CD4-positive, alpha-beta T cell treated with Interleukin-17A for 1 hour (primary cell): ENCODE data around the gene SLCO1C1.
"Not testable (repeated sequence)": the region's sequence is repeated elsewhere in the genome, so short reads cannot be mapped to it uniquely, and the experiment has no call there.

Source experiments
- DNase-seq: peaks from one replicate; pipeline ENCODE4 v3.0.0-alpha.2; 2020

Gene SLCO1C1

GRCh38 chr12:20695232-20695631 is at the start of gene SLCO1C1:
Gene SLCO1C1 (plus strand): TSS chr12:20695332. CDS start chr12:20699577, 4,245 bp downstream.
- DNase-seq = no peak

DNA sequence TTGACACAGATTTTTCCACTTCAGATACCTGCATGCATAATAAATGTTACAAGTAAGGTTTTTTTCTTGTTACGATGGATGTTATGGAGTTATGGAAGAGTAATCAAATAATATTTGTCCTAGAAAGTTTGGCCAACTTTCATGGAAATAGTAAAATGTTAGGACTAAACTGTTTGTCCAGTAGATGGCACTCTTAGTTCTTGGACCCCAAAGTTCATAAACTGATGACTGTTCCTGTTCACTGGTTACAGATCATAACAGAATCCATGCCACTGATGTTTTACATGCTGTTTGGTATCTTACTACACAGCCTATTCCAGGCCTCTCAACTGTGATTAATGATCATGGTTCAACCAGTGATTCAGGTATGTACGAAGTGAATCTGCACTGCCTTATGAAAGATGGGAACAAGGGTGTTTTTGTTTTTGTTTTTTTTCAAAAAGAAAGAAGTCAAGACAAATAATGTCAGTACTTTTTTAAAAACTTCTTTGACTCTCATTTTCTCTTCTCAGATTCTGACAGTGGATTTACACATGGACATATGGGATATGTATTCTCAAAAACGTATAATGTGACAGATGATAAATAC is 48.8 kb upstream of the SLCO1C1 start:
- no peak for DNase-seq

DNA sequence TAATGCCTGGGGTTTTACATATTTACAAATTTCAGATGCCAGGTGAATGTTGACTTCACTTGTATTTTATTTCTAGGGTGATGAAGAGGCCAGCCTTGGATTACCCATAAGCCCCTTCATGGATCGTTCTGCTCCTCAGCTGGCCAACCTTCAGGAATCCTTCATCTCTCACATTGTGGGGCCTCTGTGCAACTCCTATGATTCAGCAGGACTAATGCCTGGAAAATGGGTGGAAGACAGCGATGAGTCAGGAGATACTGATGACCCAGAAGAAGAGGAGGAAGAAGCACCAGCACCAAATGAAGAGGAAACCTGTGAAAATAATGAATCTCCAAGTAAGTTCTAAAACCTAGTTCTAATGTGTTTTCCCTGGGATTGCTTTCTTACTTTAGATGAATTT is 41.3 kb upstream of the SLCO1C1 start:
- DNase-seq = no peak

GRCh38 chr12:20656600-20656999 is 38.5 kb upstream of the SLCO1C1 start:
- no peak for DNase-seq

DNA sequence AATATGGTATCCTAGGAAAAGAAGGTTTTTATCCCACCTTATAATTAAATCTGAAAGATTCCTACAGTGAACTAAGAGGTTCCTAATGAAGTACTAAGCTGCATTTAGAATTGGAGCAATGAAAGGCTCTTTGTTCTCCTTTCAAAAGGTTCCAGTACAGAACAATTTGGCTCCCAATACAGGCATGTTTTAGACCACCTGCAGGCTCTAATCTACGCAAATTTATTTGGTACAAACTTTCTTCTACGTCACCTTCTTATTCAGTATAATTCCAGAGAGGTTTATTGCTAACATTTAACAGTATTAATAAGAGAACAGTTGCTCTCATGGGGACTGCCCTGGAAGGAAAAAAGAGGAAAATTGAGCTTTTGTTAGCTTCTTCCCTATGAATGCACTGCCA is 37.6 kb upstream of the SLCO1C1 start:
- DNase-seq = no peak

- no peak for DNase-seq
Observed at GRCh38 chr12:20681334-20681733, 13.8 kb upstream of the SLCO1C1 start.

DNA sequence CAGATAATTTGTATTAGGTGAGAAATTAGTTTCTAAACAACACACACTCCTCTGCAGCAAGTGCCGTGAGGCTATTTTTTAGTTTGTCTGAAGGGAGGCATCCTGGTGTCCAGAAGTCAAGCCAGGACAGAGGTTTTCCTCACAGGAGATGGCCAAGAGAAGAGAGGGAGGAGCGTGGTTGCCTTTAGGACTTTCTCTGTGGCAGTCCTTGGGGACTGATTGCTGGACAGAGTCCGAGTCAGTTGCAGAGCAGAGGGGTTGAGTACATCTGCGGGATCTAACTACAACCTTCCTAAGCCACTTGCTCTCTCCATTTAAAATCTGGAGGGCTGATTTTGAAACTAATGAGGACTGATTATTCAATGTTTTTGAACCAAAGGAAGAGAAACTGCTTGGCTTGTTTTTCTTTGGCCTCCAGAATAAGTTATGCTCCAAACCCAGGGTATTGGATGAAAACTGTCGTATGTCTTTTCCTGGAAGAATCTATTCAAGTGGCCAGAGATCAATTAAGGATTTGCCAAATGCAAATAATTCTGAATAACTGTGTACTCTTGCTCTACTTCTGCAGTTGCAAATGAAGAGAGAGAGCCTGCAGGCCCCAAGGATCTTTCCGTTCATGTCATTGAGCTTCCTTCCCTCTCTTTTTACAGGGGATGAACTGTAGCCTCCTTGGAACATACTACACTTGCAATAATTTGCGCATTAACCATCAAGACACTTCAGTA is 1.2 kb downstream of the SLCO1C1 start:
- DNase-seq = no peak

DNA sequence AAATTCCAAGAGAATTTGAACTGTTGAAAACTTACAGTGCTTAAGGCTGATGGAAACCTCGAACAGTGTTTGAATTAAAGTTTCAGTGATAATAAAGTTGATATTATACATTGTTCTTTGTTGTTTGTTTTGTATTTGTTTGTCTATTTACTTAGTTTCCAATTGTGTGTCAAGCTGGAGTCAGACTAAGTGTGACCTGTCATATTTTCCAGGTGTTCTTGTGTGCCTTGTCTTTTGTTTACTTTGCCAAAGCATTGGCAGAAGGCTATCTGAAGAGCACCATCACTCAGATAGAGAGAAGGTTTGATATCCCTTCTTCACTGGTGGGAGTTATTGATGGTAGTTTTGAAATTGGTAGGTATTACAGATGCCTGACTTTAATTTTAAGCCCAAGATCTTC is 6.0 kb downstream of the SLCO1C1 start:
- DNase-seq = no peak

DNA sequence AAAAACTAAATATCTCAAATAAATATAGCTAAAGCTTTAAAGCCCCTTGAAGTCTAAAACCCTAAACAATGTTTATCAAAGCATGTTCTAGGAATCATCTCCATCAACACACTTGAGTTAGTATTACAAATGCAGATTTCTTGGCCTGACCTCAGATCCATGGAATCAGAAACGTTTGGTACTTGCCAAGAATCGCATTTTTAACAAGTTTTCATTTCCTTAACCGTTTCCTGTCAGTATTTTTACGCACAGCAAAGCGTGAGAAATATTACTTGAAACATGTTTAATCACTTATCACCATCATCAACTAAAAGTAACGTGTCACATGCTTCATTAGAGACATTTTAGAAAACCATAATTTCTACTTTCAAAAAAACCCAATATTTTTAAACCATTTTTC is 9.7 kb downstream of the SLCO1C1 start:
- no peak for DNase-seq

DNA sequence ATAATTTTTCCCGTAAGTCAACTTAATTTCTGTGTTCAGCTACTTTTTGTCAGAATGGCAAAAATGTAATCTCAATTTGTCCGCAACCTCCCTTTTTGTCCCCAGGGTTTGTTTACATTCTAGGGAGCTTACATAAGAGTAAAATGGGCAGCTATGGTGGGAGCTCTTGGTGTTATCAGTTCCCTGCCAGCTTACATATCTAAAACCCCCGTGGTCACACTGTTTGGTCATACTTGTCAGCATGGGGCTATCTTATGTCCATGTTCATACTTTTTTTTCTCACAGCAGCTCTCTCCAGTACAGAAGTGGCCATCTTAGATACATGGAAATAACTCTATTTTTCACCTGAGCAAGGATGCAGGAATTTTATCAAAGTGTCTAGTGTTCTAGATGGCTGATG is 16.7 kb downstream of the SLCO1C1 start:
- no peak for DNase-seq

DNA sequence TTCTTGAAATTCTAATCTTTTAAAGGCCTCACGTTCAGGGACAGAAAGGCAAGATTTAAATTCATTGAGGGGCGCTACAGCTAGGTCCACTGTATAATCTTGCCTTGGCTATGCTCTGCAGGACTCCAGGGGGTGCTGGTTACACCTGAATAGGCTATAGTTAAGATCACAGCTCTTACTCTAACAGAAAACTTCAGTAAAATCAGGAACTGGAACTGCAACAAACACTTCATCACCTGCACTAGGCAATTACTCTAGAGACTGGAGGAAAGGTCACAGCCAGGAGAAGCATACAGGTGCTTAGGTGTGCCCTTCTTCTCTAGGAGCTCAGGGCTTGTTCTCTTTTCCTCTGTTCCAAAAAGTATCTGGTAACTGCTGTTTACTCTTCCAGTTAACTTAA is 20.9 kb downstream of the SLCO1C1 start:
- DNase-seq = no peak

DNA sequence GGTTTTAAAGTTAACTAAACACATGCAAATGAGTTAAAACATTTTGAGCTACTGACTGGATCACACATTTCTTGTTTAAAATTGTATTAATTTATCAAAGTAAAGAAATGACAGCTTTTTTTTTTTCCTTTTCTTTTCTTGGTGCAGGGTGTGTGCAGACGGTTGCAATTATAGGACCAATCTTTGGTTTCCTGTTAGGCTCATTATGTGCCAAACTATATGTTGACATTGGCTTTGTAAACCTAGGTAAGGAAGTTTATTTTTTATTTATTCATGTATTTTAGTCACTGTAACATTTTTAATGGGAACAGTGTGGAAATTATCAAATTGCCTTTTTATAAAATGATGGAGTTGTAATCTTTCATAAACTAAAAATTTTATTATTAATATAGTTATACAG is 21.9 kb downstream of the SLCO1C1 start:
- DNase-seq = no peak

GRCh38 chr12:20718294-20718693 is 23.2 kb downstream of the SLCO1C1 start:
- no peak for DNase-seq

DNA sequence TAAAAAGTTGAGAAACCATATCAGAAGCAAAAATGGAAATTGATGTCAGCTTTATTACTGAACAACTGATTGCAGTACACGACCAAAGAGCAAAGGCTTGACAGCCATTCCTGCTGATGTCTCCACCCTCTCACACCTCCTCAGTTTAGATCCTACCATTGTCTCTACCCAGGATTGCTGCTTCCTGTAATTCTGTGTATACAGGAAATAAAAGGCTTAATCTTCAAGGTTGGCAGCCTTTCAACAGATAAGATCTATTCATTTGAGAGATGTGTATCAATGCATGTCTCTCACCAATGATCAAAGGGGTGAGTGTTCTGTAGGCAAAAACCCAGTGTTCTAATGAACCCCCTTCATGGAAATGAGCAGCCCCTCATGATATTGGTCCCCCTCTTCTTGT is 27.0 kb downstream of the SLCO1C1 start:
- no peak for DNase-seq

GRCh38 chr12:20731274-20731673 is 36.1 kb downstream of the SLCO1C1 start:
- DNase-seq = no peak

- no peak for DNase-seq
Observed at GRCh38 chr12:20740972-20741371, 45.8 kb downstream of the SLCO1C1 start.

- DNase-seq = no peak
Observed at GRCh38 chr12:20748198-20748597, 53.1 kb downstream of the SLCO1C1 start.

DNA sequence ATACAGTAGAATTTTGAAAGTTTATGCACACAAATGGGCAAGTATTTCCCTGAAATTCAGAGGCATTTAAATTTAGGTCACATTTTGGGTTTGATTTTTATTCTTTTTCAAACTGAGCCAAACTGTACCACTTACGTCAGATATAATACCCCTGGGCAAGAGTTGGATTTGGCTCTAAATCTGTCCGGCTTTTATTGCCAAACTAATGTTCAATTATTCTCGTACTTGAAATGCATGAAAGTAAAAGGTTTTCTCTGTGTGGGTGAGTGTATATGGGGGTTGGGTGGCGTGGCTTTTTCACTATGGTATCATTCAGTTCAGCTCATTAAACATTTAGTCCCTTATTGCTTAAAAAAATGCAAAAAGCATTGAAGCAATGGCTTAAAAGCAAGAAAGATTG is 55.9 kb downstream of the SLCO1C1 start:
- no peak for DNase-seq

GRCh38 chr12:20777420-20777819 is 82.3 kb downstream of the SLCO1C1 start:
- no peak for DNase-seq

- no peak for DNase-seq
Observed at GRCh38 chr12:20778969-20779368, 83.8 kb downstream of the SLCO1C1 start.

- not testable (repeated sequence) for DNase-seq
Observed at GRCh38 chr12:20779971-20780370, 84.8 kb downstream of the SLCO1C1 start.

- DNase-seq = not testable (repeated sequence)
Observed at GRCh38 chr12:20783796-20784357, 88.7 kb downstream of the SLCO1C1 start.

GRCh38 chr12:20792971-20793370 is 97.8 kb downstream of the SLCO1C1 start:
- no peak for DNase-seq

DNA sequence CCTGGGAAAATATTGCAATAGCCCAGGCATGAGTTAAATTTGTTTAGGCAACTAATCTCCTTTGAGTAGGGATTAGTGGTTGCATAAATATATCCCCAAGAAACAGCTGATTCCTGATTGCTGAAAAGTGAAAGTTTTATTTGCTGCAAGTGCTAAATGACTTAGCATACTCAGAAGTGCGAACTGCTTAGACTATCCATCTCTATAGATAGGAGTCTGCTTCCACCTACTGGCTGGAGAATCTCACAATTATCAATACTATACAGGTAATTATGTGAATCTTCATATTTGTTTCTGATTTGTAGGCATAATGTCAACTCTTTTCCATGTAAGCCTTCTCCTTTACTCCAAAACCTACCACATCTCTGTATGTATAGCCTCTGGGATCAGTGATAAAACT is 103.4 kb downstream of the SLCO1C1 start:
- DNase-seq = no peak

- DNase-seq = no peak
Observed at GRCh38 chr12:20800160-20800559, 105.0 kb downstream of the SLCO1C1 start.
